Right renal cortex interstitium (tissue), 3 donors: ENCODE data around the gene GALNT2. TPM values are rescaled to one million over a fixed set of nuclear protein-coding genes. Genes with fewer than 3 reads are reported as not detected.

Experiments used
- DNase-seq, 3 donors: peaks; one replicate each; pipeline ENCODE4 v3.0.0-alpha.2; 2013; ENCODE audit warnings: low read depth in 3 of 3, low spot score in 2 of 3
- polyA plus RNA-seq, 3 donors: library from polyadenylated mRNA; unstranded; fragments of 120-200 nt; gene quantifications; one replicate each; pipeline ENCODE4 v1.2.1, GENCODE V29; 2013; ENCODE audit not compliant: insufficient read length in 3 of 3

GALNT2 gene
- polyA plus RNA-seq, 3 donors = 51.5 to 57.6 (median 55.4) TPM

- no peak for DNase-seq
These were observed 20.1 kb downstream of the GALNT2 start for GRCh38 chr1:230087028-230087716.

- DNase-seq = no peak
These were observed 20.7 kb downstream of the GALNT2 start for GRCh38 chr1:230087717-230088105.

- no peak for DNase-seq
These were observed 23.2 kb downstream of the GALNT2 start for GRCh38 chr1:230090194-230090711.

- DNase-seq = no peak
These were observed 24.6 kb downstream of the GALNT2 start for GRCh38 chr1:230091473-230092231.

- DNase-seq = no peak
These were observed 27.7 kb downstream of the GALNT2 start for GRCh38 chr1:230094746-230095145.

- DNase-seq = no peak
These were observed 28.9 kb downstream of the GALNT2 start for GRCh38 chr1:230095938-230096337.

GRCh38 chr1:230097370-230097769 is 30.3 kb downstream of the GALNT2 start:
- DNase-seq = no peak

- no peak for DNase-seq
These were observed 31.7 kb downstream of the GALNT2 start for GRCh38 chr1:230098723-230099122.

GRCh38 chr1:230099465-230099864 is 32.4 kb downstream of the GALNT2 start:
- no peak for DNase-seq

GRCh38 chr1:230100932-230101331 is 33.9 kb downstream of the GALNT2 start:
- no peak for DNase-seq

GRCh38 chr1:230101556-230101955 is 34.5 kb downstream of the GALNT2 start:
- no peak for DNase-seq

GRCh38 chr1:230102046-230102445 is 35.0 kb downstream of the GALNT2 start:
- DNase-seq = no peak

GRCh38 chr1:230102472-230102871 is 35.4 kb downstream of the GALNT2 start:
- DNase-seq = no peak

GRCh38 chr1:230103306-230104173 is 36.5 kb downstream of the GALNT2 start:
- DNase-seq = no peak

GRCh38 chr1:230104395-230105244 is 37.6 kb downstream of the GALNT2 start:
- no peak for DNase-seq

- DNase-seq = no peak
These were observed 38.3 kb downstream of the GALNT2 start for GRCh38 chr1:230105245-230105753.

- no peak for DNase-seq
These were observed 39.0 kb downstream of the GALNT2 start for GRCh38 chr1:230105754-230106625.

- DNase-seq = no peak
These were observed 40.9 kb downstream of the GALNT2 start for GRCh38 chr1:230107941-230108340.

GRCh38 chr1:230108580-230108979 is 41.5 kb downstream of the GALNT2 start:
- no peak for DNase-seq
